WTC11 (cell line): ENCODE measurements around the gene BOD1L1.

Experiments used
- FOXP1 ChIP-seq: sonication (generic); formaldehyde crosslinking; IDR thresholded peaks from 2 replicates; pipeline ENCODE4 v1.8.0; 2022; ENCODE audit warnings: missing genetic modification reagents, mild to moderate bottlenecking, moderate library complexity, borderline replicate concordance
- TP53 ChIP-seq: sonication (generic); formaldehyde crosslinking; IDR thresholded peaks from 2 replicates; pipeline ENCODE4 v1.8.1; 2023; ENCODE audit warnings: mild to moderate bottlenecking, missing genetic modification reagents
- TF ChIP-seq, protein P1 (sequence below): fragments of 200-600 bp; IDR thresholded peaks from 2 replicates; pipeline ENCODE4 v1.8.0; 2022; ENCODE audit warnings: antibody characterized with exemption

DNA sequence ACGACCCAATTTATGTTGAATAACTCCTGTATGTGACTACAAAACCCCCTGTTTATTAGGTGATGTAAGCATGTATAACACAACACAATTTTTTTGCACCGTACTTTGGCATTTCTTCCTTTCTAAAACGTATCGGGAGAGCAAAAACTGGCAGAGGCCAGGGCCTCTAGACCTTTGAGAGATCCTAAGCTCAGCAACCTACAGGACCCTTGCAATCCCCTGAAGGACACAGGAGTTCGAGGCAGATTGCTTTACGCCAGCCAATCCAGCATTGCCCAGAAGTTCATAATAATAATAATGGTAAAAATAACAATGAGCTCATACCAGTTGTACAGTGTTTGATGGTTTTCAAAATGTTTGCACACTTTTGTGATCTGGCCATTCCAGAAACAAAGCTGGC is 90.9 kb downstream of the BOD1L1 start:
- TF ChIP-seq, protein P1, sequence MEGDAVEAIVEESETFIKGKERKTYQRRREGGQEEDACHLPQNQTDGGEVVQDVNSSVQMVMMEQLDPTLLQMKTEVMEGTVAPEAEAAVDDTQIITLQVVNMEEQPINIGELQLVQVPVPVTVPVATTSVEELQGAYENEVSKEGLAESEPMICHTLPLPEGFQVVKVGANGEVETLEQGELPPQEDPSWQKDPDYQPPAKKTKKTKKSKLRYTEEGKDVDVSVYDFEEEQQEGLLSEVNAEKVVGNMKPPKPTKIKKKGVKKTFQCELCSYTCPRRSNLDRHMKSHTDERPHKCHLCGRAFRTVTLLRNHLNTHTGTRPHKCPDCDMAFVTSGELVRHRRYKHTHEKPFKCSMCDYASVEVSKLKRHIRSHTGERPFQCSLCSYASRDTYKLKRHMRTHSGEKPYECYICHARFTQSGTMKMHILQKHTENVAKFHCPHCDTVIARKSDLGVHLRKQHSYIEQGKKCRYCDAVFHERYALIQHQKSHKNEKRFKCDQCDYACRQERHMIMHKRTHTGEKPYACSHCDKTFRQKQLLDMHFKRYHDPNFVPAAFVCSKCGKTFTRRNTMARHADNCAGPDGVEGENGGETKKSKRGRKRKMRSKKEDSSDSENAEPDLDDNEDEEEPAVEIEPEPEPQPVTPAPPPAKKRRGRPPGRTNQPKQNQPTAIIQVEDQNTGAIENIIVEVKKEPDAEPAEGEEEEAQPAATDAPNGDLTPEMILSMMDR, result no peak
- TF ChIP-seq TP53, result no peak
- no peak for TF ChIP-seq FOXP1 (CRISPR knock-in tag)
